HUES64 (cell line): ENCODE data around the gene DOCK9.

ENCODE experiments used
- H3K27ac ChIP-seq: 2 replicates; pipeline ENCODE4 v1.7.0; 2013; ENCODE audit warnings: low read depth, low read length, inconsistent platforms
- H3K27me3 ChIP-seq: 2 replicates; pipeline ENCODE4 v1.6.1; 2013; ENCODE audit warnings: mild to moderate bottlenecking, low read length; ENCODE audit not compliant: insufficient read depth
- H3K36me3 ChIP-seq: 2 replicates; pipeline ENCODE4 v1.6.1; 2013; ENCODE audit warnings: mild to moderate bottlenecking, low read length; ENCODE audit not compliant: insufficient read depth
- H3K4me1 ChIP-seq: 2 replicates; pipeline ENCODE4 v1.6.1; 2013; ENCODE audit warnings: mild to moderate bottlenecking, low read length, moderate library complexity; ENCODE audit not compliant: insufficient read depth
- H3K4me3 ChIP-seq: 2 replicates; pipeline ENCODE4 v1.5.1; 2013; ENCODE audit warnings: mild to moderate bottlenecking, low read length, moderate library complexity
- H3K9ac ChIP-seq: 2 replicates; pipeline ENCODE4 v1.6.1; 2013; ENCODE audit warnings: mild to moderate bottlenecking, low read depth, low read length
- H3K9me3 ChIP-seq: 2 replicates; pipeline ENCODE4 v1.6.1; 2013; ENCODE audit warnings: low read depth, low read length; ENCODE audit not compliant: insufficient read depth
- WGBS: fragments of 150-250, 120-280 bp; methylation state at CpG from one replicate; pipeline ENCODE4 v1.1.7; 2013; ENCODE audit warnings: missing lambda C conversion rate; 5-methylcytosine and 5-hydroxymethylcytosine counted together

DOCK9 gene

GRCh38 chr13:98880677-98881076, 97.2 kb downstream of the DOCK9 start:
- Histone ChIP-seq H3K9me3 (no peaks in the 10 kb centered on the region), H3K27ac (no peak overlapping the region), H3K36me3 (0 out of 2 replicates have a peak, but pooled peaks cover 6% of the 10 kb centered on the region), H3K4me3 (no peak overlapping the region), H3K4me1 (peaks cover 12% of the 10 kb centered on the region), H3K9ac (no peak overlapping the region), H3K27me3 (no peaks in the 10 kb centered on the region)
- WGBS: 95% methylated on average over 2 of the region's 2 CpGs

DNA sequence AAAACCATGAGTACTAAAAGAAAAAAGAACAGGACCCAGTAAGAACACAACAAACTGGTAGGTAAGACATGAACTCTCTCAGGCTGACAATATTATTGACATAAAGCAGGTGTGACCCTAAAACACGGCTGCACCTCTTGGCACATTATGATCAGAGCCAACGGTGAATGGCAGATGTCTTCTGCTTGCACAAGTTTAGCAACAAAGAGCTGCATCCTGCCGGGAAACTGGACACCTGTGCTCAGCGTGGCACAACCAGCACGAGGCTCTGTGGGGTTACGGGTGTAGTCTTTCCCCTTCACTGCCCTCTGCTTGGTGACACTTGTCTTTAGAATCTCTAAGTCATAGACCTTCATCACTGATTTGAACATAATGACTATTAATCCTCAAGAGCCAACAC, 97.9 kb downstream of the DOCK9 start:
- no peaks in the 10 kb centered on the region for H3K9me3 ChIP-seq
- 74% methylated on average over 6 of the region's 6 CpGs for WGBS
- H3K27ac ChIP-seq: no peak overlapping the region
- H3K27me3 ChIP-seq: no peaks in the 10 kb centered on the region
- H3K36me3 ChIP-seq: 0 out of 2 replicates have a peak, but pooled peaks cover 6% of the 10 kb centered on the region
- H3K4me1 ChIP-seq: peaks cover 16% of the 10 kb centered on the region
- no peak overlapping the region for H3K4me3 ChIP-seq
- no peak overlapping the region for H3K9ac ChIP-seq

- Histone ChIP-seq H3K9ac (no peak overlapping the region), H3K4me1 (peaks cover 18% of the 10 kb centered on the region), H3K4me3 (no peak overlapping the region), H3K27ac (no peak overlapping the region), H3K9me3 (peaks cover under 1% of the 10 kb centered on the region; the same call in 1 of the 2 replicates), H3K36me3 (0 out of 2 replicates have a peak, but pooled peaks cover 2% of the 10 kb centered on the region), H3K27me3 (no peaks in the 10 kb centered on the region)
- 87% methylated on average over 4 of the region's 4 CpGs for WGBS
These were observed 98.7 kb downstream of the DOCK9 start for GRCh38 chr13:98879127-98879520.

GRCh38 chr13:98878486-98879126, 99.3 kb downstream of the DOCK9 start:
- Histone ChIP-seq H3K9ac (no peak overlapping the region), H3K4me1 (peaks cover 18% of the 10 kb centered on the region), H3K27me3 (no peaks in the 10 kb centered on the region), H3K27ac (no peak overlapping the region), H3K36me3 (0 out of 2 replicates have a peak, but pooled peaks cover under 1% of the 10 kb centered on the region), H3K9me3 (peaks cover 5% of the 10 kb centered on the region), H3K4me3 (no peak overlapping the region)
- 94% methylated on average over 5 of the region's 5 CpGs for WGBS

GRCh38 chr13:98877936-98878335, 99.9 kb downstream of the DOCK9 start:
- Histone ChIP-seq H3K27me3 (no peaks in the 10 kb centered on the region), H3K27ac (no peak overlapping the region), H3K36me3 (0 out of 2 replicates have a peak, but pooled peaks cover 2% of the 10 kb centered on the region), H3K4me1 (peaks cover 18% of the 10 kb centered on the region), H3K4me3 (no peak overlapping the region), H3K9me3 (peaks cover 11% of the 10 kb centered on the region), H3K9ac (no peak overlapping the region)
- 95% methylated on average over 4 of the region's 4 CpGs for WGBS

GRCh38 chr13:98877466-98877865, 100.4 kb downstream of the DOCK9 start:
- no peak overlapping the region for H3K4me3 ChIP-seq
- peaks cover 18% of the 10 kb centered on the region for H3K4me1 ChIP-seq
- H3K27me3 ChIP-seq: no peaks in the 10 kb centered on the region
- 91% methylated on average over 3 of the region's 3 CpGs for WGBS
- peaks cover 11% of the 10 kb centered on the region for H3K9me3 ChIP-seq
- H3K27ac ChIP-seq: no peak overlapping the region
- H3K9ac ChIP-seq: no peak overlapping the region
- 0 out of 2 replicates have a peak, but pooled peaks cover 2% of the 10 kb centered on the region for H3K36me3 ChIP-seq

DNA sequence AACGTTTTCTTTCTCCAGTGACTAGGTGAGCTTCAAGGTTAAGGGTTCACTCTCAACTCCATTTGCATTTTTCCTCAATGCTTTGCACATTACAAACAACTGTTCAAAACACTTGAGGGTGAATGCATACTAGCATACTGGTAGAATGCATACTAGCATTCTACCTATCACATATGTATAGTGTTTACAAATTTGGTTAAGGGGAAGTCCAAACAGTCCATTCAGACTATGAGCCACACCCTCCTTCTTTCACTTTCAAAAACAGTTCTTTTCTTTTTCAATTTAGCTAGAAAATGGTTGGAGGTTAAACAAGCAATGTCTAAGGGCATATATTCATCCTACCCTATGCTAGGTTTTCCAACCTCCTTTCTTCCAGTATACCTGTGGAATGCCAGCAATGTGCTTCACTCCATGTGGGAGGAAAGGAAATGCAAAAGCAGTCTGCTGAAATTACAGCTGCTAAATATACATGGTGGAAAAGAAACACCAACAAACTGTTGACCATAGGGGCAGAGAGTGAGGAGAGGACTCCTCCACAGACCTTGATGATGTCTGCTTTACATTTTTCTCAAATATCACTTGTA, 102.6 kb downstream of the DOCK9 start:
- H3K27ac ChIP-seq: peak overlapping the region; percentile 68; the same call in 1 of the 2 replicates

DNA sequence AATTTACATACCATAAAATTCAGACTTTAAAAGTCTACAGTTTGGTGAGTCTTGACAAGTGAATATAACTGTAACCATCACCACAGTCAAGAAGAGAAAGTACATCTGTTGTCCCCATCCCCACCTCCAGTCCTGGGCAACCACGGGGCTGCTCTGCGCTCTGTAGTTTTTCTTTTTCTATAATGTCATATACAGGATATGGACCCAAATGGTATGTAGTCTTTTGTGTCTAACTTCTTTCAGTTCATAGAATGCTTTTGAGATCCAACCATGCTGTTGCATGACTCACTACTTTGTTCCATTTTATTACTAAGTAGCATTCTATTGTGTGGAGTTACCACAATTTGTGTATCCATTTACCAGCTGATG, 103.9 kb downstream of the DOCK9 start:
- Histone ChIP-seq H3K9ac (no peak overlapping the region), H3K4me3 (no peak overlapping the region), H3K27me3 (no peaks in the 10 kb centered on the region), H3K4me1 (peaks cover 18% of the 10 kb centered on the region), H3K9me3 (peaks cover 11% of the 10 kb centered on the region), H3K36me3 (0 out of 2 replicates have a peak, but pooled peaks cover 2% of the 10 kb centered on the region), H3K27ac (no peak overlapping the region)
- 100% methylated on average over 1 of the region's 2 CpGs for WGBS

More for the DNA sequence above, 102.6 kb downstream of the DOCK9 start:
- no peaks in the 10 kb centered on the region for H3K27me3 ChIP-seq
- H3K36me3 ChIP-seq: 0 out of 2 replicates have a peak, but pooled peaks cover 2% of the 10 kb centered on the region
- peaks cover 11% of the 10 kb centered on the region for H3K9me3 ChIP-seq
- H3K9ac ChIP-seq: no peak overlapping the region
- WGBS: 41% methylated on average over 1 of the region's 1 CpG
- H3K4me1 ChIP-seq: peaks cover 18% of the 10 kb centered on the region
- no peak overlapping the region for H3K4me3 ChIP-seq

DNA sequence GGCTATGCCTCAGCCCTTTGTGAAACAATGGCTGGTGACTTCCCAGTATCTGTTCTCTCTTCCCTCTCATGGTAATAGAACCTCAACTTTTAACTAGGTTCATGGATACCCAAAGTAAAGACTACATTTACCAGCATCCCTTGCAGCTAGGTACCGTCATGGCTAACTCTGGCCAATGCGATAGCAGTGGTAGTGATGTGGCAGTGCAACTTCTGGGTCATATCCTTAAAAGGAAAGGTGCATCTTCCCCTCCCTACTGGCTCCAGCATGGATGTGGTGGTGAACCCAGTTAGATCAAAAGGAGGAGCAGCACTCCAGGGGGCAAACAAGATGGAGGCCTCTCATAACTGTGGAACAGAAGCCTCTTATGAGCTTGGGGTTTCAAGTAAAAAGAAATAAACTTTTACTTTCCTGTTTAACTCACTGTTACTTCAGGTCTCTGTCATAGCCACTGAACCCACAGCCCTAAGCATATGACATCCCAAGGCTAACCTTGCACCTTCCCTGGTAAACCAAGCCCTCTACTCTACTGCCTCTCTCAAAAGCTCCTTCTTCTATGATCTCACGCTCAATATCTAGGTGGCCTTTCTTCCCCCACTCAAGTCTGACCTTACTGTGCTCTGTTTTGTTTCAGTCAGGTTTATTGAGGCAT, 104.4 kb downstream of the DOCK9 start:
- Histone ChIP-seq H3K9me3 (peaks cover 11% of the 10 kb centered on the region), H3K4me1 (peaks cover 18% of the 10 kb centered on the region), H3K27me3 (no peaks in the 10 kb centered on the region), H3K27ac (no peak overlapping the region), H3K9ac (no peak overlapping the region), H3K36me3 (0 out of 2 replicates have a peak, but pooled peaks cover 2% of the 10 kb centered on the region), H3K4me3 (no peak overlapping the region)
- WGBS: 100% methylated on average over 3 of the region's 3 CpGs

- Histone ChIP-seq H3K4me3 (no peak overlapping the region), H3K27me3 (no peaks in the 10 kb centered on the region), H3K9me3 (peaks cover 11% of the 10 kb centered on the region), H3K36me3 (0 out of 2 replicates have a peak, but pooled peaks cover 2% of the 10 kb centered on the region), H3K4me1 (peaks cover 15% of the 10 kb centered on the region), H3K27ac (no peak overlapping the region), H3K9ac (no peak overlapping the region)
- WGBS: 87% methylated on average over 13 of the region's 13 CpGs
These were observed 106.1 kb downstream of the DOCK9 start for GRCh38 chr13:98871727-98872126.

- Histone ChIP-seq H3K9me3 (peaks cover 11% of the 10 kb centered on the region), H3K9ac (no peak overlapping the region), H3K27ac (no peak overlapping the region), H3K4me1 (no peaks in the 10 kb centered on the region), H3K27me3 (no peaks in the 10 kb centered on the region), H3K36me3 (0 out of 2 replicates have a peak, but pooled peaks cover 2% of the 10 kb centered on the region), H3K4me3 (no peak overlapping the region)
- 92% methylated on average over 6 of the region's 6 CpGs for WGBS
These were observed 108.3 kb downstream of the DOCK9 start for GRCh38 chr13:98869408-98870090.
